Left lobe of liver (tissue), 2 donors: ENCODE measurements around the gene PGLYRP4. TPM values are rescaled to one million over a fixed set of nuclear protein-coding genes. Genes with fewer than 3 reads are reported as not detected.

Source experiments
- ATAC-seq: fragments of 200-7000 bp; cut with Tn5 transposase; one replicate; pipeline ENCODE4 v1.9.1; 2020; ENCODE audit warnings: mild to moderate bottlenecking, moderate library complexity
- DNase-seq: peaks from one replicate; pipeline ENCODE4 v3.0.0-alpha.2; 2020; ENCODE audit warnings: low spot score
- total RNA-seq: library from RNA; stranded (reverse); gene quantifications from one replicate; pipeline ENCODE4 v1.2.1, GENCODE V29; 2021
- donor health status: DM: no; HTN: no; CAD: no; lungs with moderate emphysema.
- donor health status: DM: no; HTN: yes; CAD: no.

PGLYRP4 gene
- total RNA-seq, 1 donor from 2014 or later = not detected

DNA sequence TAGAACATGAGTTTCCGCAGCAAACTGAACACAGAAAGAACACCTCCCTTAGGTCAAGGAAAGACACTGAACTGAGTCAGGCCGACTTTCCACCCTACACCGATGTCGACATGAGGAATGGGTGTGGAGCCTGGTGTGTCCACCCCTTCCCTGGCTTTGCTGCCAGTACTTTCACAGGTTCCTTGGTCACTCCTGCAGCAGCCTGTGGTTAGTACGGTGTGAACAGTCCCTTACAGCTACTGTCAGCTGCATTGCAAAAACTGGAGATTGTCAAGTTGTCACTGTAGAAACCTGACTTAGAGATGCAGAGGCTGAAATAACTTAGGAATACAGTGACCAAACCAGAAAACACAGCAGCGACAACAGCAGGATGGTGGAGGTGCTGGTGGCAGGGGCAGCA is 43.0 kb downstream of the PGLYRP4 start:
- ATAC-seq (no peak), DNase-seq (no peak)

DNA sequence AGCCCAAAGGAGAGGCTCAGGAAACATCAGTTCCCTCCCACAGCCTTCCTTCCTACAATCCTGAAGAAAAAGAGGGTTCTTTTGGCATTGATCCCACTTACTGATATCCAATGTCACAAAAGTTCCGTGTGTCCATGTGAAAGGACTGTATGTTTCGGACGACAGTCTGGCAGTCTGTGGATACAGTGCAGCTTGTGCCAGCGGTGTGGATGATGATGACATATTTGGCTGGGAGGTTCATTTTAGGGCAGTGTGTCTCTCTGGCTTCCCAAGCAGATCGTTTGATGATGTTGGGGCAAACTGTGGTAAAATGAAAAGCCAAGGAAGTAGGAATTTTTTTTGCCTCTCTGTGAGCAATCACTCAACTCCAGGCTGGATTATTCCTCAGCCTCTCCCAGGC is 46.3 kb downstream of the PGLYRP4 start:
- no peak for ATAC-seq
- no peak for DNase-seq

DNA sequence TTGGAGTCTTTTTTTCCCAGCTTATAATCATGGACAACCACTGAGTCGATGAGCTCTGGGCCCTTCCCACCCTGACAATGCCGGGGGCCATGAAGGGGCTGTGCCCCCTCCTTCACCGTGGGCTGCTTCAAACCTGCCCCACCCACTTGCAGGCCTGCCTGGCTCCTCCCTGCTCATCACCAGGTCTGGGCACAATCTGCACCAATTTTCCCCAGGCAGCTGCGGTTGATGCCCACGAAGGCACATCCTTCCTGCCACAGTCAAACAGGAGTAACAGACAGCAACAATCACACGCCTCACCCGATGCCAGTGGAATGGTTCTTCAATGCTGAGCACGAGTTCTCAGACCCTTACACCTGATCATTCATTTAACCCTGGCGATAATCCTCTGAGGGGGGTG is 54.8 kb downstream of the PGLYRP4 start:
- no peak for DNase-seq
- ATAC-seq = no peak

DNA sequence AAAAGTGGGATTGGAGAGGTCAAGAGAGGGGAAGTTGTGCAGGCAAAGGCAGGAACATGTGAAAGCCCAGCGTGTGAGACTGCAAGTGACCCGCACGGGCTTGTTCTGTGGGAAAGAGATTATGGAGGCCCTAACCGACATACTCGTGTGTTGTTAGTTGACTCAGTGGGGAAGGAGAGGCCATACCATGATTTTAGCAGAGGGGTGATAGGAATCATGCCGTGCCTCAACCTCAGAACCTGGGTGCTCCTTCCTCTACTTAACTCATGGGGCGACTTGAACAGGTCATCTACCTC is 55.2 kb downstream of the PGLYRP4 start:
- DNase-seq (no peak), ATAC-seq (no peak)

DNA sequence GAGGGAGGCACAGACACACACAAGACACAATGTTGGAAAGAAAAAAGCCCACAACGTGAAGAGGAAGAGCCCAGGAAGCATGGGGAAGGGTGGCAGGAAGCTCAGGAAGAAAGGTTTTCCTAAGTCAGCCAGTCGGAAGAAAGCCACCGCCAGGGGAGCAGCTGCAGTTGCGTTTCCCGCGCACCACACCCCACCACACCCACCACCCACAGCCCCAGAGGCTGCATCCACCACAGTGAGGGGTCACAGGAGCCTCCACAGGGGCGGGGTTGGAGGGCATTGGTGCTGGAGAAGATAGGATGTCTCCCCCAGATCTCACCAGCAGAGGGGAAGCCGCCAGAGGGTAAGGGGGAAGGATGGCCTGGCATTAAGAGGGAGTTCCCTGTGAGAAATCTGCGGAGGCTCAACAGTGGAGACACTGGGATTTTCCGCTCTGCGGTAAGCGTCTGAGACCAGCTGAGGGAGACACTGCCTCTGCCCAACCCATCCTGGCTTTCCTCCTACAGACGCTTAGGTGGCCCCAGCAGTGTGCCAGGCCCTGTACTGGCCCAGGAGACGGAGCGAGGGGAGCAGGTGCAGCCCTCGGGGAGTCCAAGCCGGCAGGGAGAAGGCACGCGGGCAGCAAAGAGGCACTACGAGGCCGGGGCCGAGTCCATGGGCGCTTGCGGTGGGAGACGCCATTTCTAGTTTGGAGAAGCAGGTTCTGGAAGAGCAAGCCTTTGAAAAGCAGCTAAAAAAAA is 55.7 kb downstream of the PGLYRP4 start:
- DNase-seq = no peak
- no peak for ATAC-seq

DNA sequence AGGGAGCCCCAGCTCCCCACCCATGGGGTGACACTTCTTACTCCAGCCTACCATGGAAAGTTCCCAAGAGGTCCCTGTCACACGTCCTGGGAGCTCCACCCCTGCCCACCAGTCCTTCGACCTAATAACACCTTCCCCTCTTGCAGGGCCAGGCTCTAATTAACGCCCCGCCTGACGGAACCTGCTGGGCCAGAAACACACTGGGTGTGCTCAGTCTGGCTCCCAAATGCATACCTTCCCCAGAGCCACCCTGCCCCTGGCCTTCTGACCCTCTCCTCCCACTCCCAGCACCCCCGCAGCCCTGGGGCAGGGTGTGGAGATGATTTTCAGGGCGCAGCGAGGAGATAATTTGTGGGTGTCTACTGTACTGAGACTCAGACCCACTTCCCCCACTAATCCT is 56.5 kb downstream of the PGLYRP4 start:
- no peak for ATAC-seq
- no peak for DNase-seq

DNA sequence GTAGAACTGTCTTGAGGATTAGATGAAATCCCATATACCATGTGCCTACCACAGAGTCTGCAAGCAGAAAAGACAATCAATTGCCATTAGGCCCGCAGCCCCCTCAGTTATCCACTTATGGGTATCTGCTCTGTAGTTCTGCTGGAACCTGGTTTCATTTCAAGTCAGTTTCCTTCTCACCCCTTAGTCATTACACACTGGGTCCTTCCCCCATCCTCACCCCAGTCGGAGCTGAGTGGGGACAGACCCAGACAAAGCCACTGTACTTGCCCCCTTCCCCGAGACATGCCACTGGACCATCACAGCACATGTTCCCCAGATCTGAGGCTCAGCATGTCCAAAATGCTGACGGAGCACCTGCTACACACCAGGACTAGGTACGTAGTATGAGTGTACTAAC is 57.1 kb downstream of the PGLYRP4 start:
- ATAC-seq = no peak
- no peak for DNase-seq

DNA sequence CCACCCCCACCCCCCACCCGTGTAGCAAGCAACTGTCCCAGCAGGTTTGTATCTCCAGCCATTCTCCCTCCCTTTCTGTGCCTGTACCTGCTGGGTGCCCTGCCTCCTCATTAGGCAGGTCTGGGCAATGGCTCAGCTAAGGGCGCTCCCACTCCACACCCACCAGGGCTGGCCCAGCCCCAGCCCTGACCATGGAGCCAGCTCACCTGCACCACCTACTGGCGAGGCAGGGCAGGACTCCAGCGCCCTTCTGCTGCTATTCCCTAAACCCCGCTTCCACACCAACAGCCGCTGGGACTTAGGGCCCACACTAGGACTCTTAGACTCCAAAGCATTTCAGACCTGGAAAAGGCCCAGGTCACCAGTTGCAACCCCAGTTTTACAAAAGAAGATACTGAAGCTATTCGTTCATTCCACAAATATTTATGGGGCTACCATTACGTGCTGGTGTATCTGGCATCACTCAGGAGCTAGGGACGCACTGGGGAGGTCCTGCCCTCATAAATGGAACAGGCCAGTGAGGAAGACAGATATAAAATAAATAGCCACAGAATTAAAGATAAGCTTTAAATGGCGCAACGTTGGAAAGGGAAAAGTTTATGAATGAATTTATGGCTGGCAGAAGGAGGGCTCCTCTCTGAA is 59.9 kb downstream of the PGLYRP4 start:
- DNase-seq (no peak), ATAC-seq (peak; percentile 51)

Other genes with a start within 250 kb of the PGLYRP4 start
- not detected for gene SPRR2F, start 235.3 kb downstream of the PGLYRP4 start, total RNA-seq
- not detected for gene SPRR2G, start 198.0 kb downstream of the PGLYRP4 start, total RNA-seq
- not detected for gene LELP1, start 145.4 kb downstream of the PGLYRP4 start, total RNA-seq
- not detected for gene PRR9, start 131.3 kb downstream of the PGLYRP4 start, total RNA-seq
- gene LORICRIN, start 89.2 kb downstream of the PGLYRP4 start, total RNA-seq = not detected
- gene PGLYRP3, start 35.9 kb downstream of the PGLYRP4 start, total RNA-seq = not detected
- gene S100A9, start 9.0 kb upstream of the PGLYRP4 start, total RNA-seq = 36.3 TPM
- 1.2 TPM for gene S100A12, start 26.8 kb upstream of the PGLYRP4 start, total RNA-seq
- 23.7 TPM for gene S100A8, start 42.2 kb upstream of the PGLYRP4 start, total RNA-seq
- gene S100A7A, start 67.7 kb upstream of the PGLYRP4 start, total RNA-seq = not detected
- gene S100A7, start 111.8 kb upstream of the PGLYRP4 start, total RNA-seq = not detected
- gene S100A6, start 187.2 kb upstream of the PGLYRP4 start, total RNA-seq = 13.9 TPM
- gene S100A5, start 192.1 kb upstream of the PGLYRP4 start, total RNA-seq = not detected
- gene S100A4, start 197.0 kb upstream of the PGLYRP4 start, total RNA-seq = 7.1 TPM
- not detected for gene S100A3, start 200.4 kb upstream of the PGLYRP4 start, total RNA-seq
- gene S100A2, start 217.0 kb upstream of the PGLYRP4 start, total RNA-seq = 0.55 TPM